Transverse colon (tissue), 4 donors: ENCODE data around the gene DIO3.

Source experiments
- CTCF ChIP-seq, 5 experiments: fragments of 200-600 bp in 3 of 5; fragments of 450-650 bp in 2 of 5; sonication (generic) in 3 of 5; IDR thresholded peaks; 1 replicate in 2 of 5; 2 replicates in 3 of 5; pipeline ENCODE4 v1.5.1; 2016 to 2017; ENCODE audit warnings: antibody characterized with exemption in 5 of 5, inconsistent platforms in 3 of 5, mild to moderate bottlenecking in 2 of 5, moderate library complexity in 1 of 5
- EP300 ChIP-seq: sonication (generic); formaldehyde crosslinking; IDR thresholded peaks from one replicate; pipeline ENCODE4 v1.6.1; 2017; ENCODE audit warnings: antibody characterized with exemption, low read depth
- POLR2AphosphoS5 ChIP-seq, 3 donors: sonication (generic); formaldehyde crosslinking; IDR thresholded peaks; one replicate each; pipeline ENCODE4 v1.6.1; 2016; ENCODE audit warnings: antibody characterized with exemption in 3 of 3

DNA sequence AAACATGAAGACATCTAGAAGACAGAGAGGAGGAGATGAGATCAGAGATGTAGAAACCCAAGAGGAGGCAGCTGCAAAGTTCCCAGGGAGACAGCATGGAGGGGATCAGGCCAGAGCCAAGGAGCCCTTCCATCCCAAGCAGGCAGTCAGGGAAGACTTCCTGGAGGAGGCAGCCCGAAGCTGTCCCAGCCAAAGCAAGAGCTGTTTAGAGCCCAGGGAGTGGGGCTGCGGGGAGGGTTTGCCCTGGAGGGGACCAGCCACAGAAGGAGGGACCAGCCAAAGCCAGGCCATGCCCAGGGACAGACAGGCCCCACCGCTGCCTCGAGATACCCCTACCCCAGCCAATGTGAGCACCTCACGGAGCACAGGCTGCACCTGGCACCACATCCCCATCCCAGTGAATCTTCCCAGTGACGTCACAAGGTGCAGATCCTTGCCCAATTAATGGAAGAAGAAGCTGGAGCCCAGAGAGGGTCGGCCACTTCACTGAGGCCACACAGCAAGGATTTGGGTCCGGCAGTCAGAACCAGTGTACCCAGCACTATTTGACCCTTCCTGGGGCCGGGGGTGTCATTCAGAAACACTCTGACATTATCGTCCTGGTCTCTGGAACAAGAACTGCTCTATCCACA, 14.1 kb upstream of the DIO3 start:
- TF ChIP-seq CTCF (IDR thresholded peaks at IDR 0.05) (no peak), POLR2AphosphoS5 (IDR thresholded peaks at IDR 0.05) (no peak), EP300 (no peak)
